Ovary (tissue), 3 donors: ENCODE measurements around the gene PAN2.

ENCODE experiments used
- CTCF ChIP-seq, 3 donors: fragments of 450-650 bp in 2 of 3; fragments of 200-600 bp in 1 of 3; IDR thresholded peaks; one replicate each; pipeline versions ENCODE4 v1.5.1 to v1.8.0; 2016 to 2022; ENCODE audit warnings: antibody characterized with exemption in 3 of 3, mild to moderate bottlenecking in 1 of 3
- EP300 ChIP-seq: sonication (generic); formaldehyde crosslinking; IDR thresholded peaks from one replicate; pipeline ENCODE4 v1.6.1; 2017; ENCODE audit warnings: antibody characterized with exemption
- POLR2A ChIP-seq: fragments of 450-650 bp; IDR thresholded peaks from one replicate; pipeline ENCODE4 v1.6.1; 2017; ENCODE audit warnings: antibody characterized with exemption, mild to moderate bottlenecking, moderate library complexity
- donor health status: DM: no; HTN: no; CAD: no.

GRCh38 chr12:56337753-56338251 is 4.0 kb upstream of the PAN2 start:
- TF ChIP-seq CTCF (IDR thresholded peaks at IDR 0.05) (no peak), POLR2A (no peak), EP300 (no peak)
